ENCODE results near the gene PARP6. TPM values are rescaled to one million over a fixed set of nuclear protein-coding genes. Genes with fewer than 3 reads are reported as not detected.

PARP6 gene
- total and polyA plus RNA-seq, 9 of the 15 experiments (the other 6 are each of a cell fraction or from before 2014, with no cell fraction given) = 14.8 to 83.2 (median 28.3) TPM

DNA sequence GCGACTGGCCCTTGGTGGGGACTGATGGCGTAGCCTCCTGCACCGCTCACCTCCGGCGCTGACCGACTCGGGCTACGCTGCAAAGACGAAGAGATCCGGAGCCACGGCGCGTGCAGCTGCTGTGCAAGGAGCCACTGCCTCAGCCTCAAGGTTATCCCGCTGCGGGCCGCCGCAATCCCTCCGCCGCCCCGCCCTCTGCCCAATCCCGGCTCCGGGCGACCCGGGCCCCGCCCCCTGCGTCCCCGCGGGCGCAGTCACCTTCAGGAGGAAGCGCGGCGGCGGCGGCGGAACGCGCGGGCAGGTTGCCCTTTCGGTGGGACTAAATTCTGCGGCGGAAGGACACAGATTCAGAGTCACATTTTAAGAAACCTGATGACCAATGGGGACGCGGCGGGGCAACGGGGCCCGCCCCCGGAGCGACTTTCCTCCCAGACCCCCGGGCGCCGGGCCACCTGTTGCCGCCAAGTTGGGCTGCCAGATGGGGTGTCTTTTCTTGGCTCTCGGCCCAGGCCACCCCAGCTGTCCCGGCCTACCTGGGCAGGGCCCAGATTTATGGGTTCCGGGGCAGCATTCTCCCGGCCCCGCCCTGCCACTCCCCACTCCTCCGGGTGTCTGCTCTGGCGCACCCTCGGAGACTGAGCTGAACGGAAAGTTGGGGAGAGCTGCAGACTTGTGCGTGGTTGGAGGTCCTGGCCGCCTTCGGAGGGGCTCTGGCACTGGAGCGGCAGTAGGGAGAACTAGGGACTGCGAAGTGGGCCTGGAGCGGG, 41.1 kb downstream of the PARP6 start, which contains the start of gene PKM (continued):
- TF ChIP-seq EWSR1 (IDR thresholded peaks at IDR 0.05; ENCODE audit: borderline replicate concordance, low read depth, partially characterized antibody) (no peak), SMAD1 (IDR thresholded peaks at IDR 0.05; ENCODE audit: low read depth, low read length, partially characterized antibody) (peak; percentile 34), ILF3 (IDR thresholded peaks at IDR 0.05; ENCODE audit: borderline replicate concordance) (no peak), GATAD2A (IDR thresholded peaks at IDR 0.05) (0 out of 2 replicates have a peak, but pooled peaks have one; percentile 61), L3MBTL2 (IDR thresholded peaks at IDR 0.05) (peak; percentile 46; the same call in 1 of the 2 replicates)
- TF ChIP-seq, protein P1, sequence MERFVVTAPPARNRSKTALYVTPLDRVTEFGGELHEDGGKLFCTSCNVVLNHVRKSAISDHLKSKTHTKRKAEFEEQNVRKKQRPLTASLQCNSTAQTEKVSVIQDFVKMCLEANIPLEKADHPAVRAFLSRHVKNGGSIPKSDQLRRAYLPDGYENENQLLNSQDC (CRISPR knock-in tag; IDR thresholded peaks at IDR 0.05) = peak; percentile 45; the same call in 1 of the 2 replicates

DNA sequence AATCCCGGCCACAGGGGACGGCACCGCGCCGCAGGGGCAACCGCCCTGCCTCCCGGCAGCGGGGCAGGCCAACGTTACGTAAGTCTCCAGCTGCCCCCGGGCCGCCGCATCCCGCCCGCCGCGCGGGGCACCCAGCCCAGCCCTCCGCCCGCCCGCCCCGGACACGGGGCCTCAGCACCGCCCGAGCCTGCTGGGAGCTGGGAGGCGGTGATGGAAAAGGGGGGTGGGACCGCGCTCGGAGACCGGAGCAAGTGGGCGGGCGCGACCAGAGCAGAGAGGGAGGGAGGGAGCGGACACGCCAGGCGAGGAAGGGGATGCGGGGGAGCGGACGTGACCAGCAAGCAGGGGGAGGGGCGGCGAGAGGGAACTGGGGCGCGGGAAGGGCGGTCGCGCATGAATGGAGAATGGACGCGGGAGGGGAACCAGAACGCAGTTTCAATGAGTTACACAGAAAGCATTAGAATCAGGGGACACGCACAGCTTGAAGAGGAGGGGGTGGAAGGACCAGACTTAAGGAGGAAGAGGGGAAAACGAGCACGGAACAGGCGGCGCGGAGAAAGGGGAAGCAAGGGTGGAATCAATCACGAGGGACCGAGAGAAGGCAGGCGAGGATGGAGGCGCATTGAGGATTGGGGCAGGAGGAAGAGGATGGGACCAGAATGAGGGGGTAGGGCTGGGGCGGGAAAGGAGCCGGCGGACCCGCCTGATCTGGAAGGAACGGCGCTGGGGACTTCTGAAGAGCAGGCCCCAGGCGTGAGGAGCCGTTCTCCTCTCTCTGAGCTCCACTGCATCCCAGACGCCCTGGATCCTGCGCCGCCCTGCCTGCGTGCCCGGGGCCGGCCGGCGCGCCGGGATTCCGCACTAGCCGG, 41.9 kb downstream of the PARP6 start:
- peak; percentile 15 for FAIRE-seq
- intact Hi-C loops (cut with micrococcal nuclease) = loop anchor here (10.0 kb wide), 1 partner anchor 244 kb away; the partner anchor contains the start of gene ARIH1
- H2AFZ ChIP-seq (ENCODE audit: low read depth, low read length) = peak overlapping the region; percentile 70
- POLR2A ChIA-PET = interaction anchor here (0.6 to 1.3 kb wide), 6 partner anchors 8 to 36 kb away, joined by 3 to 4 read pairs (median 3); no protein-coding TSS in a partner anchor
- ATAC-seq = peak; percentile 66
- peaks cover 55% of the 10 kb centered on the region for H3K79me2 ChIP-seq (ENCODE audit: control insufficient read depth, insufficient read depth, low read length)
- peaks cover 28% of the 10 kb centered on the region for H3K36me3 ChIP-seq (ENCODE audit: control insufficient read depth, insufficient read depth, low read length)
- H3K27me3 ChIP-seq (ENCODE audit: control insufficient read depth in 2 of 2, insufficient read depth in 2 of 2, low read length in 2 of 2) = no peaks in the 10 kb centered on the region
- H3K9me3 ChIP-seq (replicated peaks; ENCODE audit: control insufficient read depth, insufficient read depth, low read depth, low read length) = no peaks in the 10 kb centered on the region
- 1% methylated on average over 43 of the region's 79 CpGs for WGBS (ENCODE audit: insufficient coverage, low coverage, missing lambda C conversion rate)
- CTCF ChIA-PET (ENCODE audit: low intra/inter-chr PET ratio) = interaction anchor here (0.5 kb wide), 1 partner anchor 1042 kb away, joined by 3 read pairs; no protein-coding TSS in a partner anchor
- no TSS peak for BruUV-seq (replicated peaks)
- in situ Hi-C loops (cut with MboI) = no loop called here
- H3K4me1 ChIP-seq (replicated peaks in 1 of 2; ENCODE audit: control insufficient read depth in 2 of 2, insufficient read depth in 2 of 2, low read length in 2 of 2) = peaks cover 54 to 67% of the 10 kb centered on the region in 2 experiments
- peak overlapping the region; percentile 77 to 92 for H3K9ac ChIP-seq (ENCODE audit: insufficient read depth in 1 of 2, low read depth in 2 of 2, low read length in 2 of 2)
- peaks cover 6% of the 10 kb centered on the region for H3K9me1 ChIP-seq (ENCODE audit: control insufficient read depth, insufficient read depth, low read length)
- H3K4me2 ChIP-seq (ENCODE audit: insufficient read depth, low read length) = peak overlapping the region; percentile 96
- peak; percentile 82 to 93 (median 84) for DNase-seq (ENCODE audit: extremely low read depth in 1 of 4, low spot score in 3 of 4)
- H4K20me1 ChIP-seq (replicated peaks; ENCODE audit: control insufficient read depth, insufficient read depth, low read length) = peaks cover 8% of the 10 kb centered on the region
- H3K4me3 ChIP-seq = peak overlapping the region; percentile 67
- H3K27ac ChIP-seq (ENCODE audit: extremely low read depth, low read depth, low read length) = peak overlapping the region; percentile 88
- TF ChIP-seq OTX1 (CRISPR knock-in tag; IDR thresholded peaks at IDR 0.05) = 0 out of 2 replicates have a peak, but pooled peaks have one; percentile 63
- TF ChIP-seq, protein P2, sequence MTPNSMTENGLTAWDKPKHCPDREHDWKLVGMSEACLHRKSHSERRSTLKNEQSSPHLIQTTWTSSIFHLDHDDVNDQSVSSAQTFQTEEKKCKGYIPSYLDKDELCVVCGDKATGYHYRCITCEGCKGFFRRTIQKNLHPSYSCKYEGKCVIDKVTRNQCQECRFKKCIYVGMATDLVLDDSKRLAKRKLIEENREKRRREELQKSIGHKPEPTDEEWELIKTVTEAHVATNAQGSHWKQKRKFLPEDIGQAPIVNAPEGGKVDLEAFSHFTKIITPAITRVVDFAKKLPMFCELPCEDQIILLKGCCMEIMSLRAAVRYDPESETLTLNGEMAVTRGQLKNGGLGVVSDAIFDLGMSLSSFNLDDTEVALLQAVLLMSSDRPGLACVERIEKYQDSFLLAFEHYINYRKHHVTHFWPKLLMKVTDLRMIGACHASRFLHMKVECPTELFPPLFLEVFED (CRISPR knock-in tag; conservative IDR thresholded peaks at IDR 0.05) = 0 out of 2 replicates have a peak, but pooled peaks have one; percentile 74
- TF ChIP-seq, protein P3, sequence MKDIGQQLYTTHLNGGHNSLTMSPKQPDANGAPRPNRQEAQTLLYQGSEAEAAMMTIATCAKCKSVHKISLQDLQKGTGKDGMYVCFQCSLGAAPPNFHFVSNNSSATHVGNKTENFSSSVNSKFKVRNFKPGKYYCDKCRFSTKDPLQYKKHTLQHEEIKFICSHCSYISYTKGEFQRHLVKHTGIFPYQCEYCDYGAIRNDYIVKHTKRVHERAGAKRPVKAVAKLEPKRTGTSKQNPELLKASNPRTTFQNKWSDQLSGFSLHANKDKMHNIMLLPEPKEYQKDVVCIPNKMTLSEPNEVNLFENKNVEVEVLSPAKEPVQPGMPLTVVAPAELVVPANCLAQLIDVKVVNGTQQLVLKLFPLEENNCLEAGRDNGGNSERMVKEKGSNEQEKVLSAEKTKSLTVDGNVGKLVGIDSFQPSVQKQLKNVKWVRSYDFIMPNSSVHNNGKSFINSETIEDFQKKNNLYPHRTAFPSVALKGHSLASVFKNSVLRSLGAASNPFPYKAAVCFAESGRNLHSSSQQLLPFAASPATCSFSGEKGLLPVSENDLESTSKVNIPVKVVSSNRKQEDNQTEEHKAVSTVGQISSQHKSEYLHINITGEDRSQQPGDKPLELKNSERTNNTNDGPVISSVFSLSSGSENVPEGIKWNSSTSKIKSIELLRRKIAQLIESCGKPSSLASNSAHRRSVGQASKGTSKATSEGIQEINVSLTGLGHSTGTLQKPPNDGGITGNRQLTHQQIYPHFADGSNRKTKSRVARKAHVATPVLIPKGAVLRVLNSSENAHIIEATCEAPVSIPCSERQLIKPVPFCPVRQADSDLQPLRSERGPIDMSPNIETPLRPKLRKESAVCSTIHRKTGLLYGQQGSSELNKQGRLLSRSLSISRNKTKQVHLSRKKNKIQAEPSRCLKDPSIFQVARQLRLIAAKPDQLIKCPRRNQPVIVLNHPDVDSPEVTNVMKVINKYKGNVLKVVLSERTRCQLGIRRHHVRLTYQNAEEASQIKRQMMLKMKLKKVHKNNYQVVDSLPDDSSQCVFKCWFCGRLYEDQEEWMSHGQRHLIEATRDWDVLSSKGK (CRISPR knock-in tag; IDR thresholded peaks at IDR 0.05) = no peak
- TF ChIP-seq BHLHE40 (IDR thresholded peaks at IDR 0.05; ENCODE audit: low read length) = peak; percentile 37; the same call in 1 of the 2 replicates
- no peak; the same call in 1 of the 2 replicates for TF ChIP-seq TRIM28 (IDR thresholded peaks at IDR 0.05)
- peak; percentile 85 for TF ChIP-seq ZNF263 (CRISPR knock-in tag; IDR thresholded peaks at IDR 0.05; ENCODE audit: borderline replicate concordance)
- TF ChIP-seq CTBP1 (IDR thresholded peaks at IDR 0.05; ENCODE audit: borderline replicate concordance) = peak; percentile 10; the same call in 1 of the 2 replicates
